CMK (cell line): Measurements from ENCODE around the gene PLPPR4.

Experiments used
- DNase-seq: peaks from one replicate; pipeline ENCODE4 v3.0.0-alpha.2; 2010; ENCODE audit warnings: low read depth

Gene PLPPR4

DNA sequence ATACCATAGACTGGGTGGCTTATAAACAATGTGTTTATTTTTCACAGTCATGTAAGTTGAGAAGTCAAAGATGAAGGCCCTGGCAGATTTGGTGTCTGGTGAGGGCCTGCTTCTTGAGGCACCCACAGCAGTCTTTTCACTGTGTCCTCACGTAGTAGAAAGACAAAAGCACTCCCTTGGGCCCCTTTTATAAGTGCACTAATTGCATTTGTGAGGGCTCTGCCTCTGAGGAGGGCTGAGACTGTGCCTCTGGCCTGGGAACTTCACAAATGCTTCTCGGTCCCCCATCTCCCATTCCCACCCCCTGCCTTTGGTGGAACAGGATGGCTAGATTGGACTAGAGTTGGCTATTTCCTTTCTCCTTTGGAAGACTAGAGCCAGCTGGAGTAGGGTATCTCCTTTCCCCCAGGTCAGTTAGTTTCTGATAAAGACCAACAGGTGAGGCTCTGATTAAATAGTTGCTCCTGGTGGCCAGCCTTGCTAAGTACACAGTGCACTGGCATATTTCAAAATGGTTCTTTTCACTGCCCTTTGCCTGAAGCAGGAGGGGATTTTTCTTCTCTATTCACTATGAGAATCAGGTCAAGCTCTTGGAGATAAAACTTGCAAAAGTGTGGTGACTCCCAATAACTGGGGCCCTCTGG lies 82.9 kb downstream of the PLPPR4 start:
- no peak for DNase-seq

GRCh38 chr1:99348397-99349132 lies 84.3 kb downstream of the PLPPR4 start:
- no peak for DNase-seq

DNA sequence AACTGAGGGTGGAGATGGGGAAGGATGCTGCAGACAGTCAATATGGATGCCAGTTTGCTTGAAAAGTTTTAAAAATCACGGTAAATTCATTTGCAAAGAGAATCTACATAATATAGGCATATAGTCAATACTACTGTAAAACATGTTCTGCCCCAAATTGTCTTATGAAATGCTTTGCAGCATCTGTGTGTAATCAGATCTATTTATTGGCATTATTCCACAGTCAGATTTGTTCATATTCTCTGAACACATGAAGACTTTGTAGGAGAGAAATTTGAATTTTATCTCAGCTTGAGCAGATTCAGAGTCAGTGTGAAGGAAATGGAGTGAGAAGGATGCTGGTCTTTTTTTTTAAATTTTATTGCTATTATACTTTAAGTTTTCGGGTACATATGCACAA lies 88.5 kb downstream of the PLPPR4 start:
- DNase-seq: no peak

- DNase-seq: no peak
Observed at GRCh38 chr1:99358770-99359169, 94.5 kb downstream of the PLPPR4 start.
